Fibroblast of mammary gland (primary cell): Measurements from ENCODE around the gene RAB3C.
A peak's percentile ranks its signal among the peaks of the same experiment; 100 is the strongest.

Experiments used
- DNase-seq: peaks from one replicate; pipeline ENCODE4 v3.0.0-alpha.2; 2010; ENCODE audit warnings: low read depth
- H3K4me3 ChIP-seq: 2 replicates; pipeline ENCODE4 v1.5.1; 2011; ENCODE audit warnings: low read depth, mild to moderate bottlenecking, low read length, moderate library complexity; ENCODE audit not compliant: control insufficient read depth
- CTCF ChIP-seq: conservative IDR thresholded peaks from 2 replicates; pipeline ENCODE4 v1.5.1; 2011; ENCODE audit warnings: low read depth, low read length, inconsistent platforms; ENCODE audit not compliant: control insufficient read depth, insufficient read depth

The RAB3C gene

GRCh38 chr5:58887721-58888409, 305.0 kb downstream of the RAB3C start:
- DNase-seq = peak; percentile 76

GRCh38 chr5:58890265-58890664, 307.4 kb downstream of the RAB3C start:
- no peak overlapping the region for H3K4me3 ChIP-seq
- no peak for DNase-seq
- no peak for TF ChIP-seq CTCF

More at GRCh38 chr5:58887721-58888409, 305.0 kb downstream of the RAB3C start:
- no peak overlapping the region for H3K4me3 ChIP-seq
- no peak for TF ChIP-seq CTCF

- no peak for TF ChIP-seq CTCF
- no peak overlapping the region for H3K4me3 ChIP-seq
- no peak for DNase-seq
Observed at GRCh38 chr5:58890701-58891085, 307.8 kb downstream of the RAB3C start.

GRCh38 chr5:58891086-58891970, 308.5 kb downstream of the RAB3C start:
- TF ChIP-seq CTCF = peak; percentile 67
- peak overlapping the region; percentile 30 for H3K4me3 ChIP-seq
- DNase-seq = peak; percentile 99

- H3K4me3 ChIP-seq = no peak overlapping the region
- no peak for DNase-seq
- no peak for TF ChIP-seq CTCF
Observed at GRCh38 chr5:58891971-58892343, 309.1 kb downstream of the RAB3C start.

GRCh38 chr5:58893551-58893950, 310.7 kb downstream of the RAB3C start:
- DNase-seq = no peak
- no peak for TF ChIP-seq CTCF

More at GRCh38 chr5:58893551-58893950, 310.7 kb downstream of the RAB3C start:
- no peak overlapping the region for H3K4me3 ChIP-seq
